Gastroesophageal sphincter (tissue), 4 donors: ENCODE results near the gene EZH1. TPM values are rescaled to one million over a fixed set of nuclear protein-coding genes. Genes with fewer than 3 reads are reported as not detected.
"Not testable (repeated sequence)": the region's sequence is repeated elsewhere in the genome, so short reads cannot be mapped to it uniquely, and the experiment has no call there.

Experiments used
- ATAC-seq: fragments of 150-250 bp; one replicate; pipeline ENCODE4 v1.9.1; 2016; ENCODE audit warnings: mild to moderate bottlenecking, moderate library complexity
- H3K27ac ChIP-seq, 4 donors: fragments of 200-600 bp; sonication (generic) in 3 of 4; 1 replicate in 3 of 4; 2 replicates in 1 of 4; pipeline ENCODE4 v1.5.1; 2016 to 2019
- H3K27me3 ChIP-seq: fragments of 200-600 bp; sonication (generic); one replicate; pipeline ENCODE4 v1.5.1; 2019
- H3K36me3 ChIP-seq, 2 donors: fragments of 200-600 bp; sonication (generic); one replicate each; pipeline ENCODE4 v1.5.1; 2019; ENCODE audit warnings: control low read depth in 1 of 2
- H3K4me1 ChIP-seq, 3 donors: fragments of 200-600 bp; sonication (generic); 1 replicate in 2 of 3; 2 replicates in 1 of 3; pipeline ENCODE4 v1.5.1; 2016 to 2019; ENCODE audit warnings: control low read depth in 2 of 3
- H3K4me3 ChIP-seq, 2 donors: fragments of 200-600 bp; sonication (generic); one replicate each; pipeline ENCODE4 v1.5.1; 2019; ENCODE audit warnings: mild to moderate bottlenecking in 1 of 2, moderate library complexity in 1 of 2
- H3K9me3 ChIP-seq, 3 donors: fragments of 200-600 bp; sonication (generic); one replicate each; pipeline ENCODE4 v1.5.1; 2017 to 2019; ENCODE audit warnings: control low read depth in 2 of 3
- EP300 ChIP-seq: sonication (generic); formaldehyde crosslinking; IDR thresholded peaks from one replicate; pipeline ENCODE4 v1.6.1; 2017; ENCODE audit warnings: antibody characterized with exemption, mild to moderate bottlenecking
- POLR2A ChIP-seq, 2 donors: fragments of 450-650 bp; IDR thresholded peaks; one replicate each; pipeline ENCODE4 v1.6.1; 2017; ENCODE audit warnings: antibody characterized with exemption in 2 of 2, mild to moderate bottlenecking in 2 of 2, moderate library complexity in 1 of 2
- POLR2AphosphoS5 ChIP-seq: sonication (generic); formaldehyde crosslinking; IDR thresholded peaks from one replicate; pipeline ENCODE4 v1.6.1; 2017; ENCODE audit warnings: antibody characterized with exemption
- WGBS, 2 donors: methylation state at CpG; one replicate each; pipeline ENCODE4 v1.1.5; 2018; ENCODE audit warnings: low coverage in 1 of 2; 5-methylcytosine and 5-hydroxymethylcytosine counted together
- total RNA-seq, 4 donors: library from RNA; depleted of rRNA; stranded (reverse); fragments of >200 nt; gene quantifications; one replicate each; pipeline ENCODE4 v1.1.0, GENCODE V29; 2016
- TF ChIP-seq, protein P1 (sequence below), 4 experiments: fragments of 200-600 bp in 2 of 4; fragments of 450-650 bp in 2 of 4; sonication (generic) in 1 of 4; IDR thresholded peaks; one replicate each; pipeline ENCODE4 v1.5.1; 2017 to 2019; ENCODE audit warnings: antibody characterized with exemption in 4 of 4, mild to moderate bottlenecking in 2 of 4, moderate library complexity in 2 of 4

Gene EZH1
- total RNA-seq, 4 donors from 2014 or later = 57.2 to 90.4 (median 59.7) TPM

- ATAC-seq = no peak
- TF ChIP-seq, protein P1, sequence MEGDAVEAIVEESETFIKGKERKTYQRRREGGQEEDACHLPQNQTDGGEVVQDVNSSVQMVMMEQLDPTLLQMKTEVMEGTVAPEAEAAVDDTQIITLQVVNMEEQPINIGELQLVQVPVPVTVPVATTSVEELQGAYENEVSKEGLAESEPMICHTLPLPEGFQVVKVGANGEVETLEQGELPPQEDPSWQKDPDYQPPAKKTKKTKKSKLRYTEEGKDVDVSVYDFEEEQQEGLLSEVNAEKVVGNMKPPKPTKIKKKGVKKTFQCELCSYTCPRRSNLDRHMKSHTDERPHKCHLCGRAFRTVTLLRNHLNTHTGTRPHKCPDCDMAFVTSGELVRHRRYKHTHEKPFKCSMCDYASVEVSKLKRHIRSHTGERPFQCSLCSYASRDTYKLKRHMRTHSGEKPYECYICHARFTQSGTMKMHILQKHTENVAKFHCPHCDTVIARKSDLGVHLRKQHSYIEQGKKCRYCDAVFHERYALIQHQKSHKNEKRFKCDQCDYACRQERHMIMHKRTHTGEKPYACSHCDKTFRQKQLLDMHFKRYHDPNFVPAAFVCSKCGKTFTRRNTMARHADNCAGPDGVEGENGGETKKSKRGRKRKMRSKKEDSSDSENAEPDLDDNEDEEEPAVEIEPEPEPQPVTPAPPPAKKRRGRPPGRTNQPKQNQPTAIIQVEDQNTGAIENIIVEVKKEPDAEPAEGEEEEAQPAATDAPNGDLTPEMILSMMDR (IDR thresholded peaks at IDR 0.05) = no peak
- no peak for TF ChIP-seq EP300
- TF ChIP-seq POLR2AphosphoS5 = no peak
- TF ChIP-seq POLR2A (IDR thresholded peaks at IDR 0.05) = no peak
- H3K9me3 ChIP-seq = no peaks in the 10 kb centered on the region
- H3K4me3 ChIP-seq = no peak overlapping the region
- WGBS, 2 donors = 49 to 83% methylated on average over 9 to 25 of the region's 50 CpGs
- peak overlapping the region in 3 of 4 donors; percentile 33 to 99 (median 98) for H3K27ac ChIP-seq
- H3K36me3 ChIP-seq = peaks cover 0 to 70% of the 10 kb centered on the region in 2 donors
- H3K27me3 ChIP-seq = no peaks in the 10 kb centered on the region
- H3K4me1 ChIP-seq = peaks cover 8 to 91% (median 35%) of the 10 kb centered on the region in 3 donors
Measured at GRCh38 chr17:42670789-42671657, 73.8 kb downstream of the EZH1 start.

- no peaks in the 10 kb centered on the region for H3K27me3 ChIP-seq
- H3K4me3 ChIP-seq = no peak overlapping the region
- no peaks in the 10 kb centered on the region for H3K9me3 ChIP-seq
- peak overlapping the region in 3 of 4 donors; percentile 70 to 99 (median 98) for H3K27ac ChIP-seq
- H3K36me3 ChIP-seq = peaks cover 0 to 78% of the 10 kb centered on the region in 2 donors
- ATAC-seq = no peak
- TF ChIP-seq, protein P1 (IDR thresholded peaks at IDR 0.05) = no peak
- TF ChIP-seq POLR2AphosphoS5 (no peak), EP300 (no peak), POLR2A (IDR thresholded peaks at IDR 0.05) (no peak)
- 24 to 86% methylated on average over 5 to 8 of the region's 87 CpGs for WGBS, 2 donors
- peaks cover 8 to 93% (median 35%) of the 10 kb centered on the region in 3 donors for H3K4me1 ChIP-seq
Measured at GRCh38 chr17:42669977-42670788, 74.7 kb downstream of the EZH1 start.

- no peak overlapping the region for H3K4me3 ChIP-seq
- WGBS, 2 donors = 73% methylated on average over 6 of the region's 12 CpGs; no CpG with 5 or more reads in 1 of the 2 donors
- H3K4me1 ChIP-seq = peaks cover 8 to 91% (median 30%) of the 10 kb centered on the region in 3 donors
- no peak for ATAC-seq
- no peaks in the 10 kb centered on the region for H3K27me3 ChIP-seq
- H3K36me3 ChIP-seq = peaks cover 0 to 83% of the 10 kb centered on the region in 2 donors
- TF ChIP-seq POLR2A (IDR thresholded peaks at IDR 0.05) (no peak), EP300 (no peak), POLR2AphosphoS5 (no peak)
- TF ChIP-seq, protein P1 (IDR thresholded peaks at IDR 0.05) = no peak
- H3K9me3 ChIP-seq = no peaks in the 10 kb centered on the region
- peak overlapping the region in 3 of 4 donors; percentile 70 to 99 (median 98) for H3K27ac ChIP-seq
Measured at GRCh38 chr17:42669705-42669976, 75.2 kb downstream of the EZH1 start.

GRCh38 chr17:42667088-42667951, 77.5 kb downstream of the EZH1 start:
- peaks cover 0 to 89% of the 10 kb centered on the region in 2 donors for H3K36me3 ChIP-seq
- no peaks in the 10 kb centered on the region for H3K27me3 ChIP-seq
- no peak overlapping the region for H3K4me3 ChIP-seq
- no peak for TF ChIP-seq EP300
- TF ChIP-seq, protein P1 (IDR thresholded peaks at IDR 0.05) = no peak
- peak; percentile 77 for TF ChIP-seq POLR2AphosphoS5
- H3K9me3 ChIP-seq = no peaks in the 10 kb centered on the region
- ATAC-seq = peak; percentile 54
- WGBS, 2 donors = 6 to 26% methylated on average over 3 to 4 of the region's 7 CpGs
- peak overlapping the region; percentile 45 to 99 (median 87) for H3K27ac ChIP-seq
- H3K4me1 ChIP-seq = peaks cover 8 to 67% (median 14%) of the 10 kb centered on the region in 3 donors

GRCh38 chr17:42666126-42666525, 78.7 kb downstream of the EZH1 start:
- not testable (repeated sequence) for ATAC-seq, H3K9me3 ChIP-seq, H3K27me3 ChIP-seq, H3K4me3 ChIP-seq
- 75 to 80% methylated on average over 4 to 9 of the region's 16 CpGs for WGBS, 2 donors
- H3K36me3 ChIP-seq = peaks cover 0 to 89% of the 10 kb centered on the region in 2 donors
- H3K27ac ChIP-seq = peak overlapping the region in 3 of 4 donors; percentile 76 to 99 (median 98)
- peaks cover 8 to 66% (median 14%) of the 10 kb centered on the region in 3 donors for H3K4me1 ChIP-seq
